Endothelial cell of umbilical vein (primary cell): Measurements from ENCODE around the gene SLC2A11. TPM values are rescaled to one million over a fixed set of nuclear protein-coding genes. Genes with fewer than 3 reads are reported as not detected.

ENCODE experiments used
- BruUV-seq: library from RNA; stranded (reverse); fragments of 400-500 nt; replicated peaks from 2 replicates; lab custom pipeline; 2021; lab: Mats Ljungman, UMichigan
- CTCF ChIA-PET: fragments of 300-600, 350-600 bp; sonication (Branson Sonifier 250); formaldehyde crosslinking; loops from one replicate; lab custom pipeline; 2021; ENCODE audit warnings: antibody characterized with exemption, inconsistent platforms; lab: Charles Lee
- POLR2A ChIA-PET: fragments of 300-600, 350-600 bp; sonication (Branson Sonifier 250); formaldehyde crosslinking; loops from one replicate; lab custom pipeline; 2021; ENCODE audit warnings: antibody characterized with exemption, inconsistent platforms; lab: Charles Lee
- DNase-seq: peaks from one replicate; pipeline ENCODE4 v3.0.0-alpha.2; 2011; ENCODE audit warnings: low read depth, low spot score
- FAIRE-seq: peaks from 2 replicates; lab custom pipeline; 2011; peaks lifted over from hg19 to GRCh38; lab: Jason Lieb, UNC
- H2AFZ ChIP-seq: 2 replicates; pipeline ENCODE4 v1.6.0; 2012; ENCODE audit warnings: low read depth, low read length, control low read depth, inconsistent platforms
- H3K27ac ChIP-seq: 2 replicates; pipeline ENCODE4 v1.5.1; 2011; ENCODE audit warnings: low read depth, mild to moderate bottlenecking, control low read depth, low read length, moderate library complexity; ENCODE audit not compliant: insufficient read depth
- H3K27me3 ChIP-seq, 2 experiments: 2 replicates each; pipeline versions ENCODE4 v1.6.0 to v1.6.1; 2011; ENCODE audit warnings: low read length in 2 of 2, mixed read lengths in 1 of 2; ENCODE audit not compliant: control insufficient read depth in 2 of 2, insufficient read depth in 2 of 2
- H3K36me3 ChIP-seq, 2 experiments: 2 replicates in 1 of 2; 3 replicates in 1 of 2; pipeline ENCODE4 v1.5.1; 2011; ENCODE audit warnings: low read length in 2 of 2, mild to moderate bottlenecking in 1 of 2, moderate library complexity in 1 of 2; ENCODE audit not compliant: control insufficient read depth in 2 of 2, insufficient read depth in 2 of 2; ENCODE audit errors: extremely low read depth in 1 of 2
- H3K4me1 ChIP-seq: 3 replicates; pipeline ENCODE4 v1.5.1; 2011; ENCODE audit warnings: mild to moderate bottlenecking, low read length; ENCODE audit not compliant: control insufficient read depth, insufficient read depth; ENCODE audit errors: extremely low read depth
- H3K4me2 ChIP-seq: 2 replicates; pipeline ENCODE4 v1.6.1; 2011; ENCODE audit warnings: low read length, control low read depth, mixed read lengths; ENCODE audit not compliant: insufficient read depth
- H3K4me3 ChIP-seq, 3 experiments: fragments of 200-600 bp in 1 of 3; sonication (generic), shearing (Covaris generic) in 1 of 3; replicated peaks in 1 of 3; 2 replicates each; pipeline ENCODE4 v1.5.1; 2011 to 2016; ENCODE audit warnings: control low read depth in 3 of 3, low read length in 3 of 3, mild to moderate bottlenecking in 2 of 3, inconsistent platforms in 1 of 3, low read depth in 1 of 3, moderate library complexity in 1 of 3; ENCODE audit not compliant: insufficient read depth in 1 of 3
- H3K79me2 ChIP-seq: 2 replicates; pipeline ENCODE4 v1.6.0; 2012; ENCODE audit warnings: low read length, inconsistent platforms; ENCODE audit not compliant: control insufficient read depth, insufficient read depth
- H3K9ac ChIP-seq: replicated peaks from 2 replicates; pipeline ENCODE3; 2011; ENCODE audit warnings: low read length, control low read depth; ENCODE audit not compliant: insufficient read depth; ENCODE audit errors: extremely low read depth
- H3K9me1 ChIP-seq: replicated peaks from 3 replicates; pipeline ENCODE4 v1.6.0; 2011; ENCODE audit warnings: mild to moderate bottlenecking, low read length; ENCODE audit not compliant: control insufficient read depth, insufficient read depth; ENCODE audit errors: extremely low read depth
- H3K9me3 ChIP-seq: replicated peaks from 2 replicates; pipeline ENCODE4 v1.5.1; 2012; ENCODE audit warnings: low read length, inconsistent platforms; ENCODE audit not compliant: control insufficient read depth, insufficient read depth
- H4K20me1 ChIP-seq: replicated peaks from 2 replicates; pipeline ENCODE3; 2011; ENCODE audit warnings: mild to moderate bottlenecking, low read length; ENCODE audit not compliant: control insufficient read depth, insufficient read depth; ENCODE audit errors: extremely low read depth
- EZH2 ChIP-seq: IDR thresholded peaks from 2 replicates; pipeline ENCODE4 v1.6.1; 2012; ENCODE audit warnings: borderline replicate concordance, low read depth, mild to moderate bottlenecking, moderate library complexity, low read length, inconsistent platforms; ENCODE audit not compliant: severe bottlenecking
- JUN ChIP-seq: IDR thresholded peaks from 2 replicates; pipeline ENCODE4 v1.6.1; 2011; ENCODE audit warnings: borderline replicate concordance, low read depth; ENCODE audit not compliant: insufficient read length, insufficient read depth
- MYC ChIP-seq: IDR thresholded peaks from one replicate; pipeline ENCODE4 v1.6.1; 2011; ENCODE audit warnings: mild to moderate bottlenecking, low read depth, low read length
- POLR2AphosphoS5 ChIP-seq: IDR thresholded peaks from 2 replicates; pipeline ENCODE4 v1.6.1; 2012; ENCODE audit warnings: low read depth, mild to moderate bottlenecking, control low read depth, low read length, moderate library complexity; ENCODE audit not compliant: insufficient read depth
- dilution Hi-C: fragments of 300-500 bp; cut with MboI; formaldehyde crosslinking; loops from one replicate; pipeline ENCODE4 v1.15.0; 2019; ENCODE audit warnings: low sequenced_read_pairs; ENCODE audit not compliant: extremely low pct_ligation_motif_present
- intact Hi-C: fragments of 100-400 bp; cut with micrococcal nuclease; formaldehyde crosslinking; loops from one replicate; pipeline ENCODE4 v1.10.0; 2022
- polyA plus RNA-seq, 4 experiments: library from polyadenylated mRNA; depleted of rRNA in 3 of 4; stranded (reverse) in 3 of 4; unstranded in 1 of 4; fragments of >200 nt; gene quantifications; 2 replicates each; pipeline versions ENCODE4 v1.2.1 to v1.2.3, GENCODE V29; 2011 to 2012; ENCODE audit warnings: missing spikeins in 1 of 4
- total RNA-seq: library from RNA; stranded (reverse); gene quantifications from 2 replicates; pipeline ENCODE4 v1.2.3, GENCODE V29; 2021
- TF ChIP-seq, protein P1 (sequence below): IDR thresholded peaks from 2 replicates; pipeline ENCODE4 v1.6.1; 2011; ENCODE audit not compliant: insufficient read depth, insufficient read length
- TF ChIP-seq, protein P2 (sequence below), 2 donors: IDR thresholded peaks; 1 replicate in 1 of 2; 2 replicates in 1 of 2; pipeline ENCODE4 v1.5.1; 2011; ENCODE audit warnings: low read length in 2 of 2, mild to moderate bottlenecking in 2 of 2, moderate library complexity in 2 of 2, control low read depth in 1 of 2, inconsistent platforms in 1 of 2, low read depth in 1 of 2; ENCODE audit not compliant: insufficient read depth in 1 of 2; ENCODE audit errors: extremely low read depth in 1 of 2

The SLC2A11 gene
- total and polyA plus RNA-seq, 2 donors (not counting 3 experiments of a cell fraction or from before 2014, with no cell fraction given): 4.2 to 4.6 TPM

- TF ChIP-seq, protein P1, sequence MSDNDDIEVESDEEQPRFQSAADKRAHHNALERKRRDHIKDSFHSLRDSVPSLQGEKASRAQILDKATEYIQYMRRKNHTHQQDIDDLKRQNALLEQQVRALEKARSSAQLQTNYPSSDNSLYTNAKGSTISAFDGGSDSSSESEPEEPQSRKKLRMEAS: no peak
- TF ChIP-seq MYC (no peak), JUN (no peak), POLR2AphosphoS5 (no peak), EZH2 (no peak)
- TF ChIP-seq, protein P2, sequence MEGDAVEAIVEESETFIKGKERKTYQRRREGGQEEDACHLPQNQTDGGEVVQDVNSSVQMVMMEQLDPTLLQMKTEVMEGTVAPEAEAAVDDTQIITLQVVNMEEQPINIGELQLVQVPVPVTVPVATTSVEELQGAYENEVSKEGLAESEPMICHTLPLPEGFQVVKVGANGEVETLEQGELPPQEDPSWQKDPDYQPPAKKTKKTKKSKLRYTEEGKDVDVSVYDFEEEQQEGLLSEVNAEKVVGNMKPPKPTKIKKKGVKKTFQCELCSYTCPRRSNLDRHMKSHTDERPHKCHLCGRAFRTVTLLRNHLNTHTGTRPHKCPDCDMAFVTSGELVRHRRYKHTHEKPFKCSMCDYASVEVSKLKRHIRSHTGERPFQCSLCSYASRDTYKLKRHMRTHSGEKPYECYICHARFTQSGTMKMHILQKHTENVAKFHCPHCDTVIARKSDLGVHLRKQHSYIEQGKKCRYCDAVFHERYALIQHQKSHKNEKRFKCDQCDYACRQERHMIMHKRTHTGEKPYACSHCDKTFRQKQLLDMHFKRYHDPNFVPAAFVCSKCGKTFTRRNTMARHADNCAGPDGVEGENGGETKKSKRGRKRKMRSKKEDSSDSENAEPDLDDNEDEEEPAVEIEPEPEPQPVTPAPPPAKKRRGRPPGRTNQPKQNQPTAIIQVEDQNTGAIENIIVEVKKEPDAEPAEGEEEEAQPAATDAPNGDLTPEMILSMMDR (IDR thresholded peaks at IDR 0.05; ENCODE audit: extremely low read depth in 1 of 2, insufficient read depth in 1 of 2, low read depth in 1 of 2, low read length in 2 of 2): no peak
- H2AFZ ChIP-seq: no peak overlapping the region
- H3K9me1 ChIP-seq: no peaks in the 10 kb centered on the region
- intact Hi-C loops: no loop called here
- peaks cover 3% of the 10 kb centered on the region for H3K9me3 ChIP-seq
- peaks cover 0 to 2% of the 10 kb centered on the region in 2 experiments for H3K36me3 ChIP-seq
- H3K27ac ChIP-seq: no peak overlapping the region
- H3K9ac ChIP-seq: no peak overlapping the region
- H3K79me2 ChIP-seq: no peaks in the 10 kb centered on the region
- no peaks in the 10 kb centered on the region for H3K27me3 ChIP-seq
- no peak for FAIRE-seq
- H3K4me2 ChIP-seq: no peak overlapping the region
- dilution Hi-C loops: no loop called here
- POLR2A ChIA-PET: no interaction called here
- no peak for DNase-seq
- no peaks in the 10 kb centered on the region for H3K4me1 ChIP-seq
- no TSS peak for BruUV-seq
- no peak overlapping the region for H3K4me3 ChIP-seq
- CTCF ChIA-PET: no interaction called here
- no peaks in the 10 kb centered on the region for H4K20me1 ChIP-seq
Measured at GRCh38 chr22:23925020-23925606, 67.4 kb downstream of the SLC2A11 start.
